Activated T-cell treated with anti-CD3 and anti-CD28 coated beads for 1 hour (primary cell): ENCODE measurements around the gene GMEB2.
"Not testable (repeated sequence)": the region's sequence is repeated elsewhere in the genome, so short reads cannot be mapped to it uniquely, and the experiment has no call there.

Experiments
- DNase-seq: peaks from one replicate; pipeline ENCODE4 v3.0.0-alpha.2; 2020; ENCODE audit warnings: low read depth

GMEB2 gene

GRCh38 chr20:63587776-63588591, 38.9 kb downstream of the GMEB2 start:
- no peak for DNase-seq

GRCh38 chr20:63587256-63587655, 39.6 kb downstream of the GMEB2 start:
- no peak for DNase-seq

- DNase-seq, result no peak
These were observed 40.1 kb downstream of the GMEB2 start for GRCh38 chr20:63586797-63587196.

- DNase-seq, result no peak
These were observed 41.0 kb downstream of the GMEB2 start for GRCh38 chr20:63585616-63586565.

- DNase-seq, result no peak
These were observed 44.4 kb downstream of the GMEB2 start for GRCh38 chr20:63582382-63583063.

- DNase-seq, result peak; percentile 69
These were observed 46.0 kb downstream of the GMEB2 start for GRCh38 chr20:63580796-63581461.

GRCh38 chr20:63579017-63579694, 47.7 kb downstream of the GMEB2 start:
- DNase-seq, result no peak

- no peak for DNase-seq
These were observed 48.5 kb downstream of the GMEB2 start for GRCh38 chr20:63578224-63579016.

GRCh38 chr20:63577317-63577894, 49.5 kb downstream of the GMEB2 start:
- no peak for DNase-seq

- no peak for DNase-seq
These were observed 50.6 kb downstream of the GMEB2 start for GRCh38 chr20:63576311-63576710.

GRCh38 chr20:63574829-63575743, 51.8 kb downstream of the GMEB2 start:
- DNase-seq, result no peak

GRCh38 chr20:63574156-63574828, 52.6 kb downstream of the GMEB2 start, which contains the start of gene HELZ2:
Gene HELZ2 (minus strand): TSS chr20:63574239. CDS start chr20:63572385, 1,854 bp downstream.
- peak; percentile 59 for DNase-seq

GRCh38 chr20:63573647-63574131, 53.2 kb downstream of the GMEB2 start:
- no peak for DNase-seq

- no peak for DNase-seq
These were observed 53.9 kb downstream of the GMEB2 start for GRCh38 chr20:63572788-63573646.

- DNase-seq, result no peak
These were observed 54.7 kb downstream of the GMEB2 start for GRCh38 chr20:63572071-63572787.

GRCh38 chr20:63571087-63571478, 55.8 kb downstream of the GMEB2 start:
- DNase-seq, result not testable (repeated sequence)
